IMR-90 (cell line): ENCODE measurements around the gene PKP4. TPM values are rescaled to one million over a fixed set of nuclear protein-coding genes. Genes with fewer than 3 reads are reported as not detected.

Experiments
- ATAC-seq: fragments of 200-7000 bp; cut with Tn5 transposase; 2 replicates; pipeline ENCODE4 v1.9.1; 2020; ENCODE audit warnings: low read depth, mild to moderate bottlenecking, moderate library complexity
- BruUV-seq: library from RNA; stranded (reverse); fragments of 400-500 nt; replicated peaks from 2 replicates; lab custom pipeline; 2021; lab: Mats Ljungman, UMichigan
- CTCF ChIA-PET: fragments of 300-600 bp; formaldehyde crosslinking; extraction: SDS; loops from one replicate; lab custom pipeline; 2021; ENCODE audit warnings: antibody characterized with exemption; lab: Yijun Ruan, JAX
- POLR2A ChIA-PET: fragments of 300-600 bp; sonication (Branson Sonifier 250); formaldehyde crosslinking; loops from one replicate; lab custom pipeline; 2022; ENCODE audit warnings: antibody characterized with exemption; ENCODE audit not compliant: unreplicated experiment; lab: Charles Lee
- DNase-seq: peaks from one replicate; pipeline ENCODE4 v3.0.0; 2013
- H2AFZ ChIP-seq: replicated peaks from 2 replicates; pipeline ENCODE3; 2013; ENCODE audit warnings: low read length, mild to moderate bottlenecking; ENCODE audit not compliant: poor library complexity
- H2AK5ac ChIP-seq: 2 replicates; pipeline ENCODE4 v1.6.1; 2013; ENCODE audit warnings: low read depth, low read length, inconsistent platforms
- H2AK9ac ChIP-seq: replicated peaks from 2 replicates; pipeline ENCODE3; 2013; ENCODE audit warnings: mild to moderate bottlenecking, low read depth, low read length, moderate library complexity; ENCODE audit not compliant: poor library complexity
- H2BK120ac ChIP-seq: 2 replicates; pipeline ENCODE4 v1.6.1; 2013; ENCODE audit warnings: low read depth, low read length, inconsistent platforms
- H2BK15ac ChIP-seq: 3 replicates; pipeline ENCODE4 v1.6.1; 2013; ENCODE audit warnings: low read depth, low read length, inconsistent platforms
- H2BK20ac ChIP-seq: 2 replicates; pipeline ENCODE4 v1.6.1; 2013; ENCODE audit warnings: low read depth, mild to moderate bottlenecking, inconsistent platforms, low read length, moderate library complexity
- H2BK5ac ChIP-seq: 2 replicates; pipeline ENCODE4 v1.6.1; 2013; ENCODE audit warnings: mild to moderate bottlenecking, low read depth, low read length, inconsistent platforms; ENCODE audit not compliant: poor library complexity, severe bottlenecking
- H3K14ac ChIP-seq: replicated peaks from 2 replicates; pipeline ENCODE4 v1.6.1; 2013; ENCODE audit warnings: low read depth, low read length, inconsistent platforms
- H3K18ac ChIP-seq: 2 replicates; pipeline ENCODE4 v1.6.1; 2013; ENCODE audit warnings: low read depth, low read length, control low read depth
- H3K23ac ChIP-seq: 2 replicates; pipeline ENCODE4 v1.6.1; 2013; ENCODE audit warnings: low read depth, low read length, inconsistent platforms
- H3K27ac ChIP-seq: 2 replicates; pipeline ENCODE4 v1.5.1; 2013; ENCODE audit warnings: mild to moderate bottlenecking, control low read depth, low read length; ENCODE audit not compliant: insufficient read depth
- H3K27me3 ChIP-seq: 2 replicates; pipeline ENCODE4 v1.6.1; 2013; ENCODE audit warnings: low read length; ENCODE audit not compliant: control insufficient read depth, insufficient read depth
- H3K36me3 ChIP-seq: 2 replicates; pipeline ENCODE4 v1.6.1; 2013; ENCODE audit warnings: low read length, mixed read lengths; ENCODE audit not compliant: control insufficient read depth, insufficient read depth
- H3K4ac ChIP-seq: 2 replicates; pipeline ENCODE4 v1.6.1; 2013; ENCODE audit warnings: low read depth, low read length, inconsistent platforms
- H3K4me1 ChIP-seq: 2 replicates; pipeline ENCODE4 v1.6.1; 2013; ENCODE audit warnings: low read length, mixed read lengths; ENCODE audit not compliant: control insufficient read depth, insufficient read depth
- H3K4me2 ChIP-seq: 2 replicates; pipeline ENCODE4 v1.6.1; 2013; ENCODE audit warnings: low read depth, mild to moderate bottlenecking, control low read depth, low read length, moderate library complexity
- H3K4me3 ChIP-seq: 2 replicates; pipeline ENCODE4 v1.5.1; 2013; ENCODE audit warnings: low read depth, mild to moderate bottlenecking, control low read depth, low read length, moderate library complexity; ENCODE audit not compliant: insufficient read depth
- H3K56ac ChIP-seq: 2 replicates; pipeline ENCODE4 v1.6.1; 2013; ENCODE audit warnings: low read length, inconsistent platforms; ENCODE audit not compliant: insufficient read depth; ENCODE audit errors: extremely low read depth
- H3K79me1 ChIP-seq, 2 experiments: 2 replicates each; pipeline ENCODE4 v1.6.1; 2013; ENCODE audit warnings: low read length in 2 of 2, inconsistent platforms in 1 of 2, low read depth in 1 of 2
- H3K9ac ChIP-seq: 2 replicates; pipeline ENCODE4 v1.6.1; 2013; ENCODE audit warnings: low read depth, low read length, control low read depth
- H3K9me1 ChIP-seq: 2 replicates; pipeline ENCODE4 v1.6.1; 2013; ENCODE audit warnings: low read length, inconsistent platforms; ENCODE audit not compliant: insufficient read depth
- H3K9me3 ChIP-seq: 2 replicates; pipeline ENCODE4 v1.6.1; 2013; ENCODE audit warnings: low read length; ENCODE audit not compliant: control insufficient read depth, insufficient read depth
- H4K20me1 ChIP-seq: 2 replicates; pipeline ENCODE4 v1.6.1; 2013; ENCODE audit warnings: low read length, inconsistent platforms; ENCODE audit not compliant: insufficient read depth
- H4K5ac ChIP-seq: 2 replicates; pipeline ENCODE4 v1.6.1; 2013; ENCODE audit warnings: mild to moderate bottlenecking, low read depth, low read length, control low read depth
- H4K8ac ChIP-seq, 2 experiments: 2 replicates each; pipeline ENCODE4 v1.6.1; 2013; ENCODE audit warnings: low read depth in 2 of 2, low read length in 2 of 2, control low read depth in 1 of 2, inconsistent platforms in 1 of 2
- H4K91ac ChIP-seq: 2 replicates; pipeline ENCODE4 v1.6.1; 2013; ENCODE audit warnings: low read depth, low read length, inconsistent platforms; ENCODE audit not compliant: insufficient read depth
- CHD1 ChIP-seq: IDR thresholded peaks from 2 replicates; pipeline ENCODE4 v1.6.1; 2012; ENCODE audit warnings: low read depth, low read length, improper control_type of control experiment
- ELK1 ChIP-seq: fragments of 150-350 bp; IDR thresholded peaks from 2 replicates; pipeline ENCODE4 v1.6.1; 2016; ENCODE audit warnings: low read depth, mild to moderate bottlenecking, low read length, moderate library complexity, borderline replicate concordance
- MAFK ChIP-seq: IDR thresholded peaks from 2 replicates; pipeline ENCODE4 v1.6.1; 2012; ENCODE audit warnings: low read depth, low read length, improper control_type of control experiment
- MXI1 ChIP-seq: IDR thresholded peaks from 2 replicates; pipeline ENCODE4 v1.6.1; 2012; ENCODE audit warnings: low read depth, mild to moderate bottlenecking, low read length, moderate library complexity, borderline replicate concordance
- NFE2L2 ChIP-seq: fragments of 150-350 bp; IDR thresholded peaks from 2 replicates; pipeline ENCODE4 v1.6.1; 2016; ENCODE audit warnings: low read depth, mild to moderate bottlenecking, low read length
- POLR2A ChIP-seq: IDR thresholded peaks from 2 replicates; pipeline ENCODE4 v1.6.1; 2012; ENCODE audit warnings: mild to moderate bottlenecking, low read depth, low read length
- RCOR1 ChIP-seq: IDR thresholded peaks from 2 replicates; pipeline ENCODE4 v1.6.1; 2012; ENCODE audit warnings: mild to moderate bottlenecking, low read length, improper control_type of control experiment; ENCODE audit not compliant: insufficient replicate concordance
- WGBS, 2 experiments: methylation state at CpG; one replicate each; pipeline versions ENCODE4 v1.1.5 to v1.1.7; 2013; ENCODE audit warnings: missing lambda C conversion rate in 2 of 2; ENCODE audit not compliant: insufficient read length in 1 of 2; ENCODE audit errors: extremely low coverage in 2 of 2; 5-methylcytosine and 5-hydroxymethylcytosine counted together
- dilution Hi-C: fragments of 300-500 bp; cut with HindIII; formaldehyde crosslinking; loops from one replicate; pipeline ENCODE4 v1.14.3; 2018; ENCODE audit warnings: low sequenced_read_pairs; ENCODE audit not compliant: unreplicated experiment
- in situ Hi-C: fragments of 300-500 bp; cut with MboI; formaldehyde crosslinking; loops from 3 replicates; pipeline ENCODE4 v1.14.3; 2019; ENCODE audit warnings: low sequenced_read_pairs, inconsistent platforms, mixed read lengths
- intact Hi-C: fragments of 100-400 bp; cut with micrococcal nuclease; formaldehyde crosslinking; loops from 2 replicates; pipeline ENCODE4 v1.10.0; 2022
- polyA plus RNA-seq, 3 experiments: library from polyadenylated mRNA; depleted of rRNA; stranded (reverse); fragments of >200 nt; gene quantifications; 2 replicates each; pipeline ENCODE4 v1.2.3, GENCODE V29; 2012; ENCODE audit warnings: low replicate concordance in 1 of 3
- total RNA-seq: library from RNA; depleted of rRNA; stranded (reverse); fragments of >200 nt; gene quantifications from 2 replicates; pipeline ENCODE4 v1.2.3, GENCODE V29; 2012

The PKP4 gene
- total and polyA plus RNA-seq, 2 of the 4 experiments (the other 2 are of a cell fraction), result 20.1 to 37.8 TPM

DNA sequence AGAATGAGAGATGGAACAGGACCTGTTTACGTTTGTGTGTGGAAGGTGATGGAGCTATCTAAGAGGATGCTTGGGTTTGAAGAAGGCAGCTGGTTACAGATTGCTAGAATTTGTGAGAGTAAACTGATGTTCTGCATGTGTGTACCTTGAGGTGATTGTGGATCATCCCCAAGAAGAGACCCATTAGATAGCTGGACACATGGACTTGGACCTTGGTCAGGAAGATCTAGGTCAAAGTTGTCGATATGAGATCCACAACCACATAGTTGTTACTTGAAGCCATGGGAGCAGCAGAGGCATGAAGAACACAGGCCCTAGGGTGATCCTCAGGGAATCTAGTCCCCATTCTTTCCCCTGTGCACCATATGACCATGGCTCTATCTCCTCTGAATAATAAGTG is 101.0 kb downstream of the PKP4 start:
- Histone ChIP-seq H3K14ac (no peak overlapping the region), H3K36me3 (no peaks in the 10 kb centered on the region), H3K18ac (no peak overlapping the region), H3K56ac (no peak overlapping the region), H3K9me3 (no peaks in the 10 kb centered on the region), H2AK9ac (no peak overlapping the region), H3K79me1 (peaks cover 3 to 7% of the 10 kb centered on the region in 2 experiments; a peak in 3 of 4 replicates), H4K8ac (no peak overlapping the region), H2BK5ac (no peak overlapping the region), H4K20me1 (no peaks in the 10 kb centered on the region), H3K9ac (no peak overlapping the region), H3K4me2 (no peak overlapping the region), H2BK120ac (no peak overlapping the region), H3K23ac (no peak overlapping the region), H2BK20ac (no peak overlapping the region), H3K4me3 (no peak overlapping the region), H4K91ac (no peak overlapping the region), H2AK5ac (no peak overlapping the region), H3K27me3 (no peaks in the 10 kb centered on the region), H3K9me1 (no peaks in the 10 kb centered on the region), H3K4me1 (no peaks in the 10 kb centered on the region), H4K5ac (no peak overlapping the region), H3K4ac (no peak overlapping the region), H3K27ac (no peak overlapping the region), H2AFZ (no peak overlapping the region), H2BK15ac (no peak overlapping the region)
- CTCF ChIA-PET, result no interaction called here
- no peak for DNase-seq
- TF ChIP-seq ELK1 (no peak), MAFK (no peak), POLR2A (no peak), RCOR1 (no peak), CHD1 (no peak), NFE2L2 (no peak), MXI1 (no peak)
- ATAC-seq, result no peak
- intact Hi-C loops, result no loop called here
- 100% methylated on average over 1 of the region's 2 CpGs; no CpG with 5 or more reads in 1 of the 2 experiments for WGBS, 2 experiments
- in situ Hi-C loops, result no loop called here
- dilution Hi-C loops, result no loop called here
- POLR2A ChIA-PET, result no interaction called here
- no TSS peak for BruUV-seq
